GM18526 (cell line): ENCODE measurements around the gene MPLKIP.

Source experiments
- POLR2A ChIP-seq: IDR thresholded peaks from 3 replicates; pipeline ENCODE4 v1.6.1; 2011; ENCODE audit not compliant: insufficient read length; ENCODE audit errors: extremely low read depth

The MPLKIP gene

DNA sequence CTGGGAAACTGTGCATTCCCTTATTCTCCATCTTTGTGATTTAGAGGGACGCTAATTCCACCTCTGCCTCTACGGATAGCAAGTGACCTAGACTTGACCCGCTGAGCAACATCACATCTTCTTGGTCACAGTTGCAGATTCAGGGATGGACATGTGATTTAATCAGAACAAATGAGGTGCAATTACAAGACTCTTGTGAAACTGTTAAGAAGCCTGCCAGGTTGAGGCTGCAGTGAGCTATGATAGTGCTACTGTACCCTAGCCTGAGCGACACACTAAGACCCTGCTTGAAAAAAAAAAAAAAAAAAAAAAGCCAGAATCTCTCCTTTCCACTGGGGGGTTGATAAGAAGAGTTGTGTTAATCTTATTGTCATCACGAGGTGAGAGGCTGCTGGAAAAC is 14.4 kb downstream of the MPLKIP start:
- no peak for TF ChIP-seq POLR2A

GRCh38 chr7:40115936-40116335 is 18.5 kb downstream of the MPLKIP start:
- no peak for TF ChIP-seq POLR2A

DNA sequence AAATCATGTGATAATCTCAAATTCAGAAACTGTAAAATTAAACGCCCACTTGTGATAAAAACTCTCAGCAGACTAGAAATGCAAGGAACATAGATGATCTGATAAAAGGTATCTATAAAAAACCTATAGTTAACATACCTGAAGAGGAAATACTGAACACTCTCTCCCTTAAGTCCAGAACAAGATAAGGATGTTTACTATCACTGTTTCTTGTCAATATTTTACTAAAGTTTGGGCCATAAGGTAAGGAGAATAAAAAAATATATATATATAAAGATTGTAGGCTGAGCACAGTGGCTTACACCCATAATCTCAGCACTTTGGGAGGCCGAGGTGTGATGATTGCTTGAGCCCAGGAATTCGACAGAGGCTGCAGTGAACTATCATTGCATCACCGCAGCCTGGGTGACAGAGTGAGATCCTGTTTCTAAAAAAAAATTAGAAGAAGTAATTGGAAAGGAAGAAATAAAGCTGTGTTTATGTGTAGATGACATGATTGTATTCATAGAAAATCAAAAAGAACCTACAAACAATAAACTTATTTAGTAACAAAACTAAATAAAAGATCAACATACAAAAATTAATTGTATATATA is 28.4 kb downstream of the MPLKIP start:
- TF ChIP-seq POLR2A, result no peak

DNA sequence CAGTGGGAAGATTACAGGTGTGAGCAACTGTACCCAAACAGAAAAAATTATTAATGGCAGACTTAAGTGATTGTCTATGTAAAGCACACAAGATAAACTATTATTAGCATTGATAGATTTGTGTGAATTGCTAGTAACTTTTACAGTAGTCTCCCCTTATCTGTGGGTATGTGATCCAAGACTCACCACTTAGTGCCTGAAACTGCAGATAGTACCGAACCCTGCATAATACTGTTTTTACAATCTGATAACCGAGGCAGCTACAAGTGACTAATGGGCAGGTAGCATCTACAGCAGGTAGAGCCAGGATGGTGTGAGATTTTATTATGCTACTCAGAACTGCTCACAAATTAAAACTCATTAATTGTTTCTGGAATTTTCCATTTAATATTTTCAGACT is 31.5 kb downstream of the MPLKIP start:
- TF ChIP-seq POLR2A, result no peak

GRCh38 chr7:40101201-40101600 is 33.2 kb downstream of the MPLKIP start:
- no peak for TF ChIP-seq POLR2A

DNA sequence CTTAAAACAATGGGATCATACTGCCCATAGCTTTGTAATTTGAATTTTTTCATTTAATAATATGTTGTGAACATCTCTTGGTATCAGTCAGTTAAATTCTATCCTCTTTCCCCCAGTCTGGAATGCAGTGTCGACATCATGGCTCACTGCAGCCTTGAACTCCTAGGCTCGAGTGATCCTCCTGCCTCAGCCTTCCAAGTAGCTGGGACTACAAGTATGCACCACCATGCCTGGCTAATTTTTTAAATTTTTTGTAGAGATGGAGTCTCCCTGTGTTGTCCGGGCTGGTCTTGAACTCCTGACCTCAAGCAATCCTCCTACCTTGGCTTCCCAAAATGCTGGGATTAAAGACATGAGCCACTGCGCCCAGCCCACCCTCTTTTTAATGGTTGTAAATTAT is 34.6 kb downstream of the MPLKIP start:
- TF ChIP-seq POLR2A, result no peak

DNA sequence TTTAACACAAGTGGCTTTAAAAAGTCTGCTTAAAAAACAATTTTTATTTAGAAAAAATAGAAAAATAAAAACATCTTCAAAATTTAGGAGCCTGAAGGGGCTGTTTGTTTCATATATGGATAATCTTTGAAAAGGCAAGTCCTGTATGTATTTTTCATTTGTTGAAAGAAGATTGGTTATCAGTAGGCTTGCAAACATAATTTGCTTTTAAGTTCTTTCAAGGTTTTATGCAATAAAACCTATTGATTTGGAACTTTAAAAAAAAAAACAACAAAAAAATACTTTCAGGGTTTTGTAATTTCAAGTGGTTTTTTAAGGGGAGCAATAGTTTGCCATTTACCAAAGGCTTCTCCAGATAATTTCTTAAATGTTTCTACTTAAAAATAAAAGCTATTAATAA is 35.6 kb downstream of the MPLKIP start:
- no peak for TF ChIP-seq POLR2A

GRCh38 chr7:40097728-40098127 is 36.7 kb downstream of the MPLKIP start:
- no peak for TF ChIP-seq POLR2A

GRCh38 chr7:40095695-40096327 is 38.6 kb downstream of the MPLKIP start:
- no peak for TF ChIP-seq POLR2A

DNA sequence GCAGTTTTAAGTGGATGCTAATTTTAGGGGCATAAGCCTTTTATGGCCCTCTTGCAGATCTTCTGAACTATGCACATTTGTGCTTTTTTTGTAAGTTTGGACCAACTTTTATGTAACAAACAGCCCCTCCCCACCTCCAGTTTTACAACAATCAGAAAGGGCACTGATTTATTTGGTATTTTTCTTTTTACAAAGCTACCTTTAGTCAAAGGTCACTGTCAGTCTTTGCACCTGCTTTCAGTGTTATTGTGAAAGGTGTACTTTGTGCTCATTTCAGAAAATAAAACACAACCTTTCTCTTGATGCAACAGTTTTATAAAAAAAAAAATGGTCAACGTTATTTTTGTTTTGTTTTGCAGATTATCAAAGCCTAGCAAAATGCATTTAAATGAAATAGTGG is 39.2 kb downstream of the MPLKIP start:
- no peak for TF ChIP-seq POLR2A

DNA sequence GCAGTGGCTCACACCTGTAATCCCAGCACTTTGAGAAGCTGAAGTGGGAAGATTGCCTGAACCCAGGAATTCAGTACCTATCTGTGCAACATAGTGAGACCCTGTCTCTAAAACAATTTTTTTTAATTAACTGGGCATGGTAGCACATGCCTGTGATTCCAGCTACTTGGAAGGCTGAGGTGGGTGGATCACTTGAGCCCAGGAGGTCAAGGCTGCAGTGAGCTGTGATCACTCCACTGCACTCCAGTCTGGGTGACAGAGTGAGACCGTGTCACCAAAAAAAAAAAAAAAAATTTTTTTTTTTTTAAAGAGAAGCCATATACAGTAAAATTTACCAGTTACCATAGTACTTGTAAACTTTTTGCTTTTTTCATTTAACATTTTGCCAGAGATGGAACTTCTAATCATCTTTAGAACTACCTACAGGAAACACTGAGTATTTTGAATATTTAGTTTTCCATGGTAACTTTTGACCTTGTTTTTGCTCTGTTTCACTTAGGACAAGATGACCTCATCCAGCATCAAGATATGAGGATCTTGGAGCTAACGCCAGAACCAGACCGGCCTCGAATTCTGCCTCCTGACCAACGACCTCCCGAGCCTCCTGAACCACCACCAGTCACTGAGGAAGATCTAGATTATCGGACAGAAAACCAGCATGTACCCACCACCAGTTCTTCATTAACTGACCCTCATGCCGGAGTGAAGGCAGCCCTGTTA is 40.6 kb downstream of the MPLKIP start:
- no peak for TF ChIP-seq POLR2A

DNA sequence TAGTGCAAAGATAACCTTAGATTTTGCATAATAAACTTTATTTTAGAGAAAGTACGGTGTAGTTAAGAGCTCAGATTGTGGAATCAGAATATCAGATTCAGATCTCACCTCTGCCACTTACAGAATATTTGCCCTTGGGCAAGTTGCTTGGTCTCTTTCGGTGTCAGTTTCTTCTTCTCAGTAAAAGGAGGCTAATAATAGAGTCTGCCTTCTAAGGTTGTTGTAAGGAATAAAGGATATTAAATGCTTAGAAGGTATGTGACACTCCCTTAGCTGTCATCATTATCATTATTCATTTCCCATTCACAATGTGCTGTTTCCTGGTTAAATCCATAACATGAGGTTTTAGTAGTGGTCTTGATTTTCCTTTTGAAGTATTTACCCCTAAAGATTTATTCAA is 42.2 kb downstream of the MPLKIP start:
- no peak for TF ChIP-seq POLR2A

GRCh38 chr7:40077849-40078248 is 56.6 kb downstream of the MPLKIP start:
- TF ChIP-seq POLR2A, result no peak
